NCI-H526 (cell line): ENCODE results near the gene IRX2.
A peak's percentile ranks its signal among the peaks of the same experiment; 100 is the strongest.

Experiments used
- DNase-seq, 2 experiments: peaks; one replicate each; lab custom pipeline; 2025; lab: John Stamatoyannopoulos, UW

The IRX2 gene

DNA sequence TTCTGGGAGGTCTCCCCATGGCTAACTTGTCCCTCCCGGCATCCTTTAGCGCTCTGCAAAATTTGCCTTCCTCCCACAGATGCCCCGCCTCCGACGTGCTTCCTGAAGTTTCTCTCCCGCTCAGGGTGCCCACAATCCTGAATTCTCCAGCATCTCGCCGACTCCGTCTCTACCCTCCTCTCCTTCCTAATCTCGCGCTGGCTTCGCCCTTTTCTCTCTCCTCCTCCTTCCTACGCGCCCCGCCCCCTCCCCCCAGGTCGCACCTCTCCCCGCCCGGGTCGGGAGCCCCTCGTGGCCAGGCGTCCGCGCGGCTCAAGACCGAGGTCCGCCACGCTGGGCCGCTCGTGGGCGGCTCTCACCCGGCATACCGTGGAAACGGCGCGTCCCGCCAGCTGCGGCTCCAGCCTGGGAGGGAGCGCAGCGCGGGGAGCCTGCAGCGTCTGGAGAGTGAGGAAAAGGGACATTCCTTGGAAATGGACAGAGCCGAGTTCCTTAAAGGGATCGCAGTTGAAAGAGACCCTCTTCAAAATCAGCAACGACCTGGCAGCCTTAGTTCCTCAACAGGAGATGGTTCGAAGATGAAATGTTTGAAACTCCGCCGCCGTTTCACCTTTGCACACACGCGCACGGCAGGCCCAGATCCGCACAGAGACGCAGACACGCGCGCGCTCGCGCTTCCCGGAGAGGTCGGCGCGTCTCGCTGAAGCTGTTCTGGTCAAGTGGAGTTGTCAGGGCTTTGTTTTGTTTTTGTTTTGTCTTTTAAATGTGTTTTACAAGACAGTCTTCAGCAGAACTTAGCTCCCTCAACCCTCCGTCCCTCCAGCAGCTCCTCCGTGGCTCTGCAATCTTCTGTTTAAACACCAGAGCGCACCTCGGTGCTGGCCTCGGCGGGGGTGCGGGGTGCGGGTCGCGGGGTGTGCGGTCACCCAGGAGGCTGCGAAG is 5.0 kb upstream of the IRX2 start:
- DNase-seq, result peak in 1 of 2 experiments; percentile 32

DNA sequence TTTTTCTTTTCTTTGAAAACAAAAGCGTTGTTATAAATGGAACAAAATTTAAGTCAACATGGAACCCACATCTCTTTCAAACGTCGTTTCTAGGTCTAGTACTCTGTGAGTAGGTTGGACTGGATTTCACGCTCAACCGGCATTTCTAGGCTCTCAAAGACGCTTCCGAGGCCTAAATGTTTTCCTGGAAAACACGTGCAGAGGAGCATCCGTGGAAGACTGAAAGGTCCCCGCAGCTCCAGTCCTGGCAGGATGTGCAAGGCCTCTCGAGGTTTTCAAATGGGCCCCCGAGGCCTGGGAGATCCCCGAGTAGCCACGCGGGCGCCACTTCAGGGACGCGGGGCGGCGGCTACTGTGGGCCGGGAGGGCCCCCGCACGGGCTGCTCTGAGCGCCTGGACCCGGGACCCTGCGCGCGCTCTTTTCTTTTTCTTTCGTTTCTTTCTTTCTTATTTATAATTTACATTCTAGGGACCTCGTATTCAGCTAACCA is 4.2 kb upstream of the IRX2 start:
- DNase-seq, result no peak

- peak in 1 of 2 experiments; percentile 40 for DNase-seq
Measured at GRCh38 chr5:2755076-2755680, 3.7 kb upstream of the IRX2 start.

DNA sequence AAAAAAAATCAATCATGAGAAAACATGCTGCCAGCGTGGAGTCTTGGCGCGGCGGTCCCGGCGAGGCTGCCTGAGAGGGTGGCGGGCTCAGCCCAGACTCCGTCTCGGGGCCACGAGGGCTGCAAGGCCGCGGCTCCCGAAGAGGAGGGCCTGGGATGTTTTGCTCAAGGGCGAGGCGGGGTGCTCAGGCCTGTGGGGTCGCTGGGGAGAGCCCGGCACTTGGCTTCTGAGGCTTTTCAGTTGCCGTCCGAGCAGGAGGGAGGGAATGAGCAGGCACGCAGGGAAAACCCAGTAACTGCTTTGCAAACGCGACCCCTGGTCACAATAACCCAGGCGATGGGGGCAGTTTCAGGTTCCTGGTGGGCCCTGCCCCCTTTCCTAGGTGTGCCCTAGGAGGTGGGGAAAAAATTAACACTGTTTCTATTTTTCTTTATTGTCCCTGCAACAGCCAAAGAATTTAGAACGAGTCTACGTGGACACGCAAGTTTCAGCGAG is 3.2 kb upstream of the IRX2 start:
- no peak for DNase-seq

GRCh38 chr5:2753452-2754420 is 2.3 kb upstream of the IRX2 start:
- peak; percentile 19 to 66 for DNase-seq

DNA sequence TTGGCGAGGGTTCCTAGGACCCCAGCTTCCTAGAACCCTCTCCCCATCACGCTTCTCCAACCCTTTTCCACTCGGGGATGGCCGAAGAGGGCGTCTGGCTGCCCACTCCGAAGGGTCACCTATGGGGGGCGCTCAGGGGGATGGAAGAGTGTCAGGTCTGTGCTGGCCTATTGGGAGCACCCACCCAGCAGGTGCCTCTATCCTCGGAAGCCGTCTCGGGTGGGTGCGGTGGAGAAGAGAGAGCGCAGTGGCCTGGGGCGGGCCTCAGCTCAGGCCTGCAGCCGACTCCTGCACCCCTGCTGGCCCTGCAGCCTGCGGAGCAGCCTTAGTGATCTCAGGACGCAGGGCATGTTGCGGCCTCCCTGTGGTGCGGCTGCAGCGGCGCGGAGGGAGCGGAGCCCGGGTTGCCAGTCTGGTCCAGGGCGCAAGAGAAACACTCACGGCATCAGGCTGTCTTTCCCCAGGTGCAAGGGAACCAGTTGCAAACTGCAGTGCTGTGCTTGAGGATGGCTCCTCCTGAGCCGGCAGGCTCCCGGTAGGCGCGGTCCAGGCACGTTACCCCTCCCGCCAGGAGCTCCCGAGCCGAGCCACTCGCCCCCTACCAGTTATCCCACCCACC is 1.5 kb upstream of the IRX2 start:
- DNase-seq, result peak in 1 of 2 experiments; percentile 64

GRCh38 chr5:2752059-2752820 is 763 bp upstream of the IRX2 start:
- peak in 1 of 2 experiments; percentile 78 for DNase-seq

GRCh38 chr5:2750758-2751464 is 566 bp downstream of the IRX2 start:
- peak in 1 of 2 experiments; percentile 65 for DNase-seq

DNA sequence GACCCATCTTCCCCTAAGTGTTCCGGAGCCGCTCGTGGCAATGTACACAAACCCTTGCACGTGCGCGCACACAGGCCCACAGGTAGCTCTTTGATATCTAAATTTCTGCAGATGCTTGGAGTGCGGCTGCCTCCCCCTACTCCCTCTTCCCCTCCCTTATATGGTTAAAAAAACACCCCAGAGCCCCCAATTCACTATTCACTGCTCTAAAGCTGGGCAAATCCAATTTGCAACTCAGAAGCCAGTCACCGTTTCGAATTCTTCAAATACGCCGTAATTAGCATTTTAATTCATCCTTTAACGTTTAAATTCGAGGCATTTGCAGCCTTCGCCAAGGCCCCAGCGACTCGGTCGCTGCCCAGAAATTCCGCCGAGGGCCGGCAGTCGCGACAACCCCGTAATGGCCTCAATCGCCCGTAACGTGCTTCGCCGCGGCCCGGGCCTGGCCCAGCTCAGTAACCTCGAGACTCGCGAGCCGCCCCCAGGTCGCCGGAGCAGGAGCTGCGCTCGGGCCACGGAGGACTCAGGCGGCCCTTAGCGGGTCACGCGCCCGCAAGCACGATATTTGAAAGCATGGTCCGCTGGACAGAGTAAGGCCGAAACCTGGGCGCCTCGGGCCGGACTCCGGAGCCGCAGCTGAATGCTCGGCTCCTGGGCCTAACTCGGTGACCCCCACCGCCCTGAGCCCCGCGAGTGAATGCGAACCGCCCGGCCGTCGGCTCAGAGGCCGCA is 1.3 kb downstream of the IRX2 start:
- peak in 1 of 2 experiments; percentile 55 for DNase-seq

DNA sequence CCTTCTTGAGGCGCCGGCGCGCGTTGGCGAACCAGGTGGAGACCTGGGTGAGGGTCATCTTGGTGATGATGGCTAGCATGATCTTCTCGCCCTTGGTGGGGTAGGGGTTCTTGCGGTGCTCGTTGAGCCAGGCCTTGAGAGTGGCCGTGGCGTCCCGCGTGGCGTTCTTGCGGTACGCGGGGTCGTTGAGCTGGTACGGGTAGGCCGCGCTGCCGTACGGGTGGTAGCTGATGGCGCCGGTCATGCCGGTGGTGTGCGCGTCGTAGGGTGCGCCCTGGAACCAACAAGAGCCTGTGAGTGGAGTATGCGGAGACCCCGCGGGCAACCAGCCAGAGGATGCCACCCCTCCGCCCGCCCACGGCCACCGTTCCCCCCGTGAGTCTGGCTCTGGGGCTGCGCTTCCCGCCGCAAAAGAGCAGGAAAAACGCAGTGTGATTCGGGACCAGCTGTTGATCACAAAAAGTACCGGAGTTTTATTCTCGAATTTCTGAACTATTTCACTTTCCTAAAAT is 1.9 kb downstream of the IRX2 start:
- DNase-seq, result no peak

DNA sequence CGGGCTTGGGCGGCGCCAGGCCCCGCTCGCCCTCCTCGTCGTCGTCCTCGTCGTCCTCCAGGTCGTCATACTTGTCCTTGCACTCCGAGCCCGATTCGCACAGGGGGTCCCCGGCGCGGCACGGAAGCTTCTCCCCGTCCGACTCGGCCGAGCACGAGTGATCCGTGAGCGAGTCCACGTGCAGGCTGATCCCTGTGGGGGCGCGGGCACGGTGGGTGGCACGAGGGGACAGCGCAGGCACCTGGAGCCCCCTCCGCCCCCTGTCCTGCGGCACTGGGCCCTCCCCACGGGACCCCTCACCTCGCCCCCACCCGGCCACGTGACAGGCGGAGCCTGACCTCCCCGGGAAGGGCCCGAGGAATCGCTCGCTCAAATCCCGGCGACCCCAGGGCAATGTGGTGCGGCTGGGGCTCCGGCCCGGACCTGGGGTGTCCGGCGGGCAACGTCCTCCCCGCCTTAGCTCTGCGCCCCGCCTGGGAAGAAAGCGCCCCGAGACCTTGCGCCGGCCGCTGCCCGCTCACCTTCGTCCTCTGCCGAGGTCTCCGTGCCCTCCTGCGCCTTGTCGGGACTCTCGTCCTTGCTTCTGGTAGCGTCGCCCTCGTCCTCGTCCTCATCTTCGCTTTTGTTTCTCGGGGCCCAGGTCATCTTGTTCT is 2.5 kb downstream of the IRX2 start:
- DNase-seq, result no peak

GRCh38 chr5:2748179-2748860 is 3.2 kb downstream of the IRX2 start:
- no peak for DNase-seq

GRCh38 chr5:2747363-2748162 is 3.9 kb downstream of the IRX2 start:
- no peak for DNase-seq

GRCh38 chr5:2746561-2747032 is 4.9 kb downstream of the IRX2 start:
- no peak for DNase-seq

DNA sequence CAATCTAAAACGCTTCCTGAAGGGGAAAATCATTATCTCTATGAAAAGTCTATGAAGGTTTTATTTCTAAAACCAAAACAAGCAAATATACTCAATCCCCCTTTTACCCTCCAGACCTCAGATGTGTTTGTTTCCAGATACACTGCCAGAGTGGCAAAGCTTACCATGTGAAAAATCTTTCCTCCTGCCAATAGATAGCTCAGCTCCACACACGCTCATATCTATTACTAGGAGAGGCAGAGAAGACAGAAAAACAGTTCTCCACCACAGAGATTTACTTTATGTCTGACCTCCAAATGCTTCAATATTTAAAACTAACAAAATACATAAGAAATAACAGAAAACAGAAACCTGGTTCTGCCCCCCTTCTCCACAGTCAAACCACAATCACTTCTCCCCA is 7.0 kb downstream of the IRX2 start:
- no peak for DNase-seq

GRCh38 chr5:2742921-2743679 is 8.4 kb downstream of the IRX2 start:
- peak in 1 of 2 experiments; percentile 65 for DNase-seq
